GM15510 (cell line): Measurements from ENCODE around the gene HUWE1.
A peak's percentile ranks its signal among the peaks of the same experiment; 100 is the strongest.

Experiments
- POLR2A ChIP-seq: IDR thresholded peaks from 3 replicates; pipeline ENCODE4 v1.6.1; 2011; ENCODE audit warnings: borderline replicate concordance; ENCODE audit not compliant: insufficient read length; ENCODE audit errors: extremely low read depth

Gene HUWE1

GRCh38 chrX:53704294-53704693 is 17.8 kb upstream of the HUWE1 start:
- no peak for TF ChIP-seq POLR2A

DNA sequence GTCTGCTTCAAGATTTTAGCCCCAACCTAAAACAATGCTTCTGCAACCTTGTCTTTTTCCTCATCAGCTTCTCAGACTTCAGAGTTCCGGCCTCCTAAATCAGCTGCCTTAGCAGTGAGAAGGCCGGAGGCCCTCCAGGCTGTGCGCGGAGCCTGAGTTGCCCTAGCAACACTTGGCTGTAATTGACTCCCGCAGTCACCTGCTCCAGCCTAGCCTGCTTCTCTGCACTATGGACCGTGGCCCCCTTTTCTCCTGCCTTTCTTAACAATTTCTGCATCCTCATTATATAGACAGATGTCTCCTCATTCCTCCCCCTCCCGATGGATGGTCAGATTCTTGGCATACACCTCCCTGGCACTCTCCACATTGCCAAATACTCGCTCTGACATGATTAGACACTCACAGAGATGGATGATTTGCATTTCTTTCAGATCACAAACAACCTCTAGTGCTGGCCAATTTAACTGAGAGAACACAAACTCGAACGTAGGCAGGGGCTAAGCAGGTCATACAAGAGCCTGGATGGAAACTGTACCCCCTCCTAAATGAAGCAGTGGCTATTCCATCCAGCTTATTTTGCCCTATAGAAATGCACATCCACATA is 9.5 kb upstream of the HUWE1 start:
- TF ChIP-seq POLR2A = no peak

DNA sequence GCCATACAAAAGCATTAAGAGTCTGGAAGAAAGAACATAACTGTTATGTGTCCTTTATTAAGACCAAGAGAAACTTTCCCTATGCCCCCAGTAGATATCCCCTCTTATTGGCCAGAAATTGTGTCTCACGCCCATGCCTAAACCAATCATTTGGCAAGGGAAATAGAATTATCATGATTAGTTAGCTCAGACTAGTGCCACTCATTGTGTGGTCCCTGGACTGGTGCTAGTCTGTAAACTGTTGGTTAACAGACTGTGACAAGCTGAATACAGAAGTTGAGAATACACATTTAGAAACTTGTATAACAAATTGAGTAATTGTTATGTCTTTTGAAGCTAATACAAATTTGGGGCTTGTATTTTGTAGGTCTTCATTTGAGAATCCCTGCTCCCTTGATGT is 8.1 kb upstream of the HUWE1 start:
- no peak for TF ChIP-seq POLR2A

GRCh38 chrX:53688300-53688699 is 1.8 kb upstream of the HUWE1 start:
- no peak for TF ChIP-seq POLR2A

- no peak for TF ChIP-seq POLR2A
These were observed 808 bp downstream of the HUWE1 start for GRCh38 chrX:53685711-53686110.

GRCh38 chrX:53684415-53685192 is 1.9 kb downstream of the HUWE1 start:
- no peak for TF ChIP-seq POLR2A

- TF ChIP-seq POLR2A = peak; percentile 54
These were observed 2.7 kb downstream of the HUWE1 start for GRCh38 chrX:53683556-53684414.

GRCh38 chrX:53682885-53683555 is 3.5 kb downstream of the HUWE1 start:
- TF ChIP-seq POLR2A = no peak

DNA sequence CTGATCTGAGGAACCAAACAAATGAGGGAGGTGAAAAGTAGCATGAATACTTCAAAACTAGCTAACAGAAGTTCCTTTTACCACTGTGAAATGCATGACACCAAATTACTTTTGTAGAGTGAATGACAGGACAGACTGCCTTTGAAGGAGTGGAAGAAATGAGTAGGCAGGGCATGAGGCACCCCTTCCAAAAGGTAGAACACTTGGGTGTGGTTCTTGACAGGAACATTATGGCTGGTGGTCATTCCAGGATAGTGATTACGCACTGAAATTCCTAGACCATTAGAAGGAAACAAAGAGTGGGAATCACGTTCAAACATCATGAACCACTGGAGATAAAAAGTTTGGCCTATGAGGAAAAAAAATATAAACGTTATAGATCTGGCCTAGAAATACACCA is 4.9 kb downstream of the HUWE1 start:
- no peak for TF ChIP-seq POLR2A

DNA sequence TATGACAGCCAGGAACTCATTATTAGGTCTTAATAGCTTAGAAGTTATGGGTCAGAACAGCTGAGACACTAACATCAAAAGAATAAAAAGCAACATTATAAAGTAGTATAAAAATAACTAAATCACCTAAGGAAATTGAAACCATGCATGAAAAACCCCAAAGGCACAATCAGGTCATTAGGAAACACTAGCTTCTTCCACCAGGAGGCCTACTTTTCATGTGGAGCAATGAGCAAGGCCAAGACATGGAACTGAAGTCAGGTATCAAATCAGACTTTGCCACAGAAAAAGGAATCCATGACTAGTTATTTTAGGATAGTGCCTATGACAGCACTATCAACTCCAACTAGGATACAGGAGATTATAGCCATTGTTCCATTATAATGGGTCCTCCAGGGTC is 7.9 kb downstream of the HUWE1 start:
- no peak for TF ChIP-seq POLR2A

GRCh38 chrX:53677286-53677685 is 9.2 kb downstream of the HUWE1 start:
- no peak for TF ChIP-seq POLR2A

DNA sequence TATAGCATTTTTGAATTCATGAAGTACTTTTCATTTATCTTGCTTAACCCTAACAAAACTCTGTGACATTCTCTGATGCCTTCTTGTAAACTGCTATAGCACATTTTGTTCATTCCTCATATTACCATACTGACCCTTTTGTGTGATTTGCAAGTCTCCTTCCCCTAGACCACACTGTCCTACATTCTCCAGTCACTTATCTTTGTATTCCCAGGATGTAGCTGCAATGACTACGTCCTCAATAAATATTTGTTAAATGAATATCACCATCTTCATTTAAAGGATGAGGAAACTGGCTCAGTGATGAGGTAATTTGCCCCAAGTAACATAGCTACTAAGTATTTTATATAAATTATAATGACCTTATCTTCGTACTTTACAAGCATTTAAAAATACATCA is 11.9 kb downstream of the HUWE1 start:
- TF ChIP-seq POLR2A = no peak

DNA sequence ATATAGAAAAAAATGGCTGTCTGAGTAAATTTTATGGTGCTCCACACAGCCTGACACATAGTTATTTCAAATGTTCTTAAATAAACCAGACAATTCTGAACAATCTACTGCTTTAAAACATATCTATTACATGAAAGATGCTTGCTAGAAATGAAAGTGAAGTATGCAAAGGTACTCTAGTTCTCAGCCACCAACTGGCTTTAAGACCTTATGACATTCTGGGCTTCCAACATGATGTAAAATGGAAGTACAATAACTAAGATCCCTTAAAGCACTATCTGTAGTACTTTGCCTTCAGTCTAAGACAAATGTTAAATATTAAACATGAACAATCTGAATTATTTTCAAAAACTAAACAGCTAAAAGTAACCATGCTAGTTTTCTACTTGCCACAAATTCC is 17.3 kb downstream of the HUWE1 start:
- no peak for TF ChIP-seq POLR2A

- TF ChIP-seq POLR2A = no peak
These were observed 20.3 kb downstream of the HUWE1 start for GRCh38 chrX:53666171-53666570.

- no peak for TF ChIP-seq POLR2A
These were observed 26.5 kb downstream of the HUWE1 start for GRCh38 chrX:53660004-53660403.
